Astrocyte (in vitro differentiated cells and primary cell): ENCODE measurements around the gene VWF.

ENCODE experiments used
- CTCF ChIP-seq: IDR thresholded peaks from 2 replicates; pipeline ENCODE4 v1.5.1; 2011; ENCODE audit warnings: low read depth, mild to moderate bottlenecking, inconsistent platforms, low read length, moderate library complexity; ENCODE audit not compliant: insufficient read depth
- EZH2 ChIP-seq: IDR thresholded peaks from 2 replicates; pipeline ENCODE4 v1.6.1; 2012; ENCODE audit warnings: mild to moderate bottlenecking, low read length, inconsistent platforms; ENCODE audit not compliant: insufficient read depth

- TF ChIP-seq CTCF (no peak), EZH2 (no peak)
Observed at GRCh38 chr12:6158255-6158654, 33.8 kb upstream of the VWF start.
